C1 segment of cervical spinal cord (tissue), 14 donors: Measurements from ENCODE around the gene TMEM238.
A peak's percentile ranks its signal among the peaks of the same experiment; 100 is the strongest.
"Not testable (repeated sequence)": the region's sequence is repeated elsewhere in the genome, so short reads cannot be mapped to it uniquely, and the experiment has no call there.

Source experiments
- DNase-seq, 14 donors: peaks; one replicate each; lab custom pipeline; 2025; lab: John Stamatoyannopoulos, UW

TMEM238 gene

GRCh38 chr19:55339889-55340783 lies 44.0 kb downstream of the TMEM238 start:
- DNase-seq: peak in 2 of 14 donors; percentile 10 to 39

GRCh38 chr19:55339105-55339888 lies 44.8 kb downstream of the TMEM238 start, which contains the start of gene KMT5C:
Gene KMT5C (plus strand): TSS chr19:55339876. CDS start chr19:55341937, 2,061 bp downstream.
- DNase-seq: peak; percentile 98 to 100 (median 100)

GRCh38 chr19:55336101-55336500 lies 48.0 kb downstream of the TMEM238 start:
- DNase-seq: no peak

GRCh38 chr19:55333870-55334269 lies 50.2 kb downstream of the TMEM238 start:
- no peak for DNase-seq

GRCh38 chr19:55329791-55330190 lies 54.3 kb downstream of the TMEM238 start:
- DNase-seq: not testable (repeated sequence)
